ENCODE results near the gene SARDH. TPM values are rescaled to one million over a fixed set of nuclear protein-coding genes. Genes with fewer than 3 reads are reported as not detected.

The SARDH gene
- polyA plus RNA-seq, 6 donors from 2014 or later = 0.21 TPM; not detected in 5

DNA sequence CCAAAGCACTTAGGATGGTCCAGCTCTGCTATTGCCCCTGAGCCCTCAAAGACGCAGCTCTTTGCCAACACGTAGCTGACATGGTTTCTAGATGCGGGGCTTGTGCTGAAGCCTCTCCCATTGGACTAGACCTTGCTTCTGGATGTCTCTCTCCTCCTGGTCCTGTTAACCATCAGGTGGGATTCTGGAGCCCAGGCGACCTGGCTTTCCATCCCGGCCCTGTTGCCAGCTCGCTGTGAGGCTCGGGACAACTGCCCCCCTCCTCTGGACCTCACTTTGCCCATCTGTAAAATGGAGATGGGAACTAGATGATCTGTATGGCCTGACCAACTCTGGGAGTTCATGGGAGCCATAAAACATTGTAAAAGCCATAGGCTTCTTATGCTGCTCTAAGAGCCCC lies 98.0 kb downstream of the SARDH start:
- ATAC-seq (ENCODE audit: low read depth in 2 of 2) = no peak
- no peak overlapping the region for H3K4me3 Mint-ChIP-seq
- H3K9me3 Mint-ChIP-seq = no peaks in the 10 kb centered on the region
- DNase-seq = no peak
- H3K4me1 Mint-ChIP-seq = no peaks in the 10 kb centered on the region
- peaks cover 4 to 41% (median 30%) of the 10 kb centered on the region in 3 donors for H3K27me3 Mint-ChIP-seq
- H3K27ac Mint-ChIP-seq = no peak overlapping the region
- no peaks in the 10 kb centered on the region for H3K36me3 Mint-ChIP-seq

GRCh38 chr9:133639613-133640012 lies 98.5 kb downstream of the SARDH start:
- Mint-ChIP-seq H3K27me3 (peaks cover 4 to 41% (median 26%) of the 10 kb centered on the region in 3 donors), H3K27ac (no peak overlapping the region), H3K9me3 (no peaks in the 10 kb centered on the region), H3K4me1 (peaks cover 0 to 2% (median 0%) of the 10 kb centered on the region in 3 donors), H3K4me3 (no peak overlapping the region), H3K36me3 (no peaks in the 10 kb centered on the region)
- ATAC-seq (ENCODE audit: low read depth in 2 of 2) (no peak), DNase-seq (no peak)

- H3K36me3 Mint-ChIP-seq = no peaks in the 10 kb centered on the region
- DNase-seq = no peak
- no peaks in the 10 kb centered on the region for H3K9me3 Mint-ChIP-seq
- no peak overlapping the region for H3K4me3 Mint-ChIP-seq
- peak overlapping the region in 1 of 6 donors; percentile 50 for H3K27ac Mint-ChIP-seq
- no peak for ATAC-seq (ENCODE audit: low read depth in 2 of 2)
- peaks cover 0 to 2% (median 0%) of the 10 kb centered on the region in 3 donors for H3K4me1 Mint-ChIP-seq
- peaks cover 4 to 35% (median 30%) of the 10 kb centered on the region in 3 donors for H3K27me3 Mint-ChIP-seq
These were observed 99.4 kb downstream of the SARDH start for GRCh38 chr9:133638711-133639110.

- Mint-ChIP-seq H3K27me3 (peaks cover 4 to 35% (median 32%) of the 10 kb centered on the region in 3 donors), H3K9me3 (no peaks in the 10 kb centered on the region), H3K36me3 (no peaks in the 10 kb centered on the region), H3K27ac (no peak overlapping the region), H3K4me3 (no peak overlapping the region), H3K4me1 (peaks cover 0 to 2% (median 0%) of the 10 kb centered on the region in 3 donors)
- DNase-seq (no peak), ATAC-seq (ENCODE audit: low read depth in 2 of 2) (no peak)
These were observed 100.1 kb downstream of the SARDH start for GRCh38 chr9:133638076-133638475.

DNA sequence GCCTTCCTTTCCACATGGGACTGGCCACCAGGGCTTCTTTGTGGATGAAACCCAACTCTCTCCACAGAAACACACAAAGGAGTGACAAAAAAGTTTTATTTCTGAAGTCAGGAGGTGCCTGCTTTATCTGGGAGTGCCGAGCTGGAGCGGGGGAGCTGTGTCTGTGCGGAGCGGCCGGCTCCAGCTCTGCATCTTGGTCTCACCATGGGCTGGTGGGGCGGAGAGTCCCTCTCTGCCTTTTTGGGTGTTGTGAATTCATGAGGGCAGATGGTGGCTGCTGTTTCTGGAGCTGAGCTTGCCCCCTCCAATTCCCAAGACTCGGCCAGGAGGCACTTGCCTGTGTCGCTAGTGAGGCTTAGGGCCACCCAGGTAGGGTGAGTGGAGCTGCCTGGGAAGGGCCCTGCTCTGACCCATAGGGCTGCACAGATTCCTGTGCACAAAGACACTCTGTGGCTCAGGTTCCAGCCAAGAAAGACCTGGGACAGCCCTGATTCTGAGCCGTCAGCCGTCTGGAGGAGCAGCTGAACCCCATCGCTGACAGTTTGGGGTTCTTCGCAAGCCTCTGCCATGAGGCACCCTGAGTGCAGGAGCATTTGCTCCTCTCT lies 100.6 kb downstream of the SARDH start:
- no peak overlapping the region for H3K27ac Mint-ChIP-seq
- no peaks in the 10 kb centered on the region for H3K36me3 Mint-ChIP-seq

GRCh38 chr9:133636902-133637301 lies 101.2 kb downstream of the SARDH start:
- ATAC-seq (ENCODE audit: low read depth in 2 of 2) (no peak), DNase-seq (no peak)
- H3K4me3 Mint-ChIP-seq = no peak overlapping the region
- H3K36me3 Mint-ChIP-seq = no peaks in the 10 kb centered on the region
- H3K27ac Mint-ChIP-seq = no peak overlapping the region
- no peaks in the 10 kb centered on the region for H3K9me3 Mint-ChIP-seq
- H3K4me1 Mint-ChIP-seq = peaks cover 0 to 2% (median 0%) of the 10 kb centered on the region in 3 donors
- H3K27me3 Mint-ChIP-seq = peaks cover 4 to 36% (median 32%) of the 10 kb centered on the region in 3 donors

More for the DNA sequence above, 100.6 kb downstream of the SARDH start:
- Mint-ChIP-seq H3K4me3 (no peak overlapping the region), H3K4me1 (peaks cover 0 to 2% (median 0%) of the 10 kb centered on the region in 3 donors), H3K27me3 (peaks cover 4 to 37% (median 35%) of the 10 kb centered on the region in 3 donors), H3K9me3 (no peaks in the 10 kb centered on the region)
- ATAC-seq (ENCODE audit: low read depth in 2 of 2) (no peak), DNase-seq (no peak)

- DNase-seq = no peak
- H3K27ac Mint-ChIP-seq = no peak within 1 kb of the TSS
- peaks cover 4 to 29% (median 24%) of the 10 kb centered on the region in 3 donors for H3K27me3 Mint-ChIP-seq
- no peaks in the 10 kb centered on the region for H3K9me3 Mint-ChIP-seq
- peak within 1 kb of the TSS in 1 of 8 donors; percentile 26 for H3K4me3 Mint-ChIP-seq
- no peaks in the 10 kb centered on the region for H3K36me3 Mint-ChIP-seq
- H3K4me1 Mint-ChIP-seq = peaks cover 0 to 2% (median 0%) of the 10 kb centered on the region in 3 donors
- no peak for ATAC-seq (ENCODE audit: low read depth in 2 of 2)
These were observed 102.3 kb downstream of the SARDH start, which contains the start of gene DBH for GRCh38 chr9:133635533-133636531. Gene DBH (plus strand): TSS chr9:133636363. CDS start chr9:133636372, 9 bp downstream.

GRCh38 chr9:133635098-133635497 lies 103.1 kb downstream of the SARDH start:
- DNase-seq = no peak
- peaks cover 4 to 30% (median 17%) of the 10 kb centered on the region in 3 donors for H3K27me3 Mint-ChIP-seq
- ATAC-seq (ENCODE audit: low read depth in 2 of 2) = no peak
- H3K9me3 Mint-ChIP-seq = no peaks in the 10 kb centered on the region
- peak overlapping the region in 2 of 8 donors; percentile 26 to 42 for H3K4me3 Mint-ChIP-seq
- peak overlapping the region in 1 of 6 donors; percentile 74 for H3K27ac Mint-ChIP-seq
- H3K4me1 Mint-ChIP-seq = peaks cover 0 to 2% (median 0%) of the 10 kb centered on the region in 3 donors
- H3K36me3 Mint-ChIP-seq = no peaks in the 10 kb centered on the region

DNA sequence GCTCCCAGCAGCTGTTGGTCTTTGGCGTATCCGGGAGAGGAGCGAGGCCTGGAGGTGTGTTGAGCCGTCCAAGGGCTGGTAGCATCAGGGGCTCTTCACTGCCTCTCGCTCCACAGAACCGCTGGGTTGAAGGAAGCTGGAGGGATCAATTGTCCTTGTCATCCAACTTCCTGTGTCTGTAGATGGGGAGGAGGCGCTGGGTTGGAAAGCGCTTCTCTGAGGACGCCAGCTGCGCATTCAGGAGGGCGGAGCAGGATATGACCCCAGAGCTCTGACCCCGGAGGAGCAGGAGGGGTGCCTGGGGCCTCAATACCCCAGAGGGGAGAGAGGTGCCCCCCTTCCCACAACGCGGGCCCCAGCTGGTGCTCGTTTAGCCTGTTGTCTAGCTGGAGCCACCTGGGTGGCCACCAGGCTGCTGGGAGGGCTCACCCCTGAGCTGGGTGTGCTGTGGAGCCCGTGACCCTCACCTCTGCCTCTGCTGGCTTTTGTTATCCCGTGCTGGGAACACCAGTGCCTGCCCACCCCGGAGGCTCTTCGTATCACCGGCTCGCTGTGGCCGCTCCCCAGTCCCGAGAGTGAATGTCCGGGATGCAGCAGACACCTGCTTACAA lies 104.0 kb downstream of the SARDH start:
- Mint-ChIP-seq H3K27me3 (peaks cover 4 to 30% (median 17%) of the 10 kb centered on the region in 3 donors), H3K4me3 (no peak overlapping the region), H3K36me3 (no peaks in the 10 kb centered on the region), H3K9me3 (no peaks in the 10 kb centered on the region), H3K4me1 (peaks cover 0 to 2% (median 0%) of the 10 kb centered on the region in 3 donors), H3K27ac (no peak overlapping the region)
- ATAC-seq (ENCODE audit: low read depth in 2 of 2) = no peak
- no peak for DNase-seq

DNA sequence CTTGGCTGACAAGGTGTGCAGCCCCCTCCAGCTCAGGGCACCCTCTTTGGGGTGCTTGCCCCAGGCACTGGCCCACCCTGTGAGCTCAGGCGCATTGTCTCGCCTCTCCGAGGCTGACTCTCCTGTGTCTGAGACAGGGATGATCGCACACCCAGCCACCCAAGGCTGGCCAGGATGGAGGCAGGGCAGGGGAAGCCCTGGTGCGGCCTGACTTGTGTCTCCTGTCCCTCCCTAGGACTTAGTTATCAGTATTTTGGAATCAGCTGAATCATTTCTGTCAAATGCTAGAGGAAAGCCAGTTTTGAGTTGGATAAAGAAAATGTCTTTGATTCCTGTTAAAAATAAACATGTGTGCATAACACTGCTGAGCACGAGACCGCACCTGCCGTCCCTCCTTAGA lies 104.5 kb downstream of the SARDH start:
- no peak for DNase-seq

DNA sequence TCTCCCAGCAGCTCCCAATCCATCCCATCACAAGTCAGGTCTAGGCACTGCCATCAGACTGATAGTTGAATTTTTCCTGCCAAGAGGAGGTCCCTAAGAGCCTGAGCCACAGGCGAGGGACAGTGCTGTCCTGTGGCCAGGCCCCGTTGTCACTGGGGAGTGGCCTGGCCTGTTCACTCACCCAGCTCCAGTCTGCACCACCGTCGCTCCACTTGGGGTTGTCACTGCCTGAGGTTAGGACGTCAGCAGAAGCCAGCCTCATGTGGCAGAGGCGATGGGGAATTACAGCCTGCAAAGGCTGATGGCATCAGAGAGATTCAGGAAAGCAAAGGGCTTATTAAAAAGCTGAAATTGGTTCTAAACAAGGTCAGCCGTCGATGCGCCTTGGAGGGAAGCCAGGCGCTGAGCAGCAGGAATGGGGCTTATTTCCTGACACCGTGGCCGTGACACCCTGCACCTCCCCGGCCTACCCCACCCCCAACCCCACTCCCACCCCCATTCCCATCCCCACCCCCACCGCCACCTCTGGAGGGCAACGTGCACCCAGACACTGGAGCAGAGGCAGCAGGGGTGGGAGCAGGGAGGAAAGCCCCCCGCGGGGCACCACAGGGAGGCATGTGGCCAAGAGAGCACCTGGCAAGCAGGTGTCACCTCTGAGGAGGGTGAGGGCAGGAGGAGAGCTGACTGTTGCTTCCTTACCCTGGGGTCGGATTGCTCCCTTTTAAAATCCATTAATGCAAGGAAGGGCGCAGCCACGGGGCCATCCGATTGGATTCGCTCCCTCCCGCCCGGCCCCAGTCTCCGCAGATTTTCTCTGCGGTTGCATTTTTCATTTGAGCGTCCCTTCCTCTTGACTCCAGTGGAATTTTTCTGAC lies 105.1 kb downstream of the SARDH start:
- H3K9me3 Mint-ChIP-seq = peaks cover 0 to 4% (median 0%) of the 10 kb centered on the region in 7 donors
- H3K27me3 Mint-ChIP-seq = peaks cover 10 to 29% (median 10%) of the 10 kb centered on the region in 3 donors
- H3K4me1 Mint-ChIP-seq = peaks cover 0 to 2% (median 0%) of the 10 kb centered on the region in 3 donors
- ATAC-seq (ENCODE audit: low read depth in 2 of 2) (no peak), DNase-seq (no peak)
- no peaks in the 10 kb centered on the region for H3K36me3 Mint-ChIP-seq
- H3K4me3 Mint-ChIP-seq = no peak overlapping the region
- H3K27ac Mint-ChIP-seq = no peak overlapping the region

More for the DNA sequence above, 104.5 kb downstream of the SARDH start:
- peaks cover 0 to 2% (median 0%) of the 10 kb centered on the region in 3 donors for H3K4me1 Mint-ChIP-seq
- H3K9me3 Mint-ChIP-seq = no peaks in the 10 kb centered on the region
- H3K27me3 Mint-ChIP-seq = peaks cover 4 to 29% (median 16%) of the 10 kb centered on the region in 3 donors
- no peaks in the 10 kb centered on the region for H3K36me3 Mint-ChIP-seq
- ATAC-seq (ENCODE audit: low read depth in 2 of 2) = no peak
- H3K4me3 Mint-ChIP-seq = no peak overlapping the region
- no peak overlapping the region for H3K27ac Mint-ChIP-seq

DNA sequence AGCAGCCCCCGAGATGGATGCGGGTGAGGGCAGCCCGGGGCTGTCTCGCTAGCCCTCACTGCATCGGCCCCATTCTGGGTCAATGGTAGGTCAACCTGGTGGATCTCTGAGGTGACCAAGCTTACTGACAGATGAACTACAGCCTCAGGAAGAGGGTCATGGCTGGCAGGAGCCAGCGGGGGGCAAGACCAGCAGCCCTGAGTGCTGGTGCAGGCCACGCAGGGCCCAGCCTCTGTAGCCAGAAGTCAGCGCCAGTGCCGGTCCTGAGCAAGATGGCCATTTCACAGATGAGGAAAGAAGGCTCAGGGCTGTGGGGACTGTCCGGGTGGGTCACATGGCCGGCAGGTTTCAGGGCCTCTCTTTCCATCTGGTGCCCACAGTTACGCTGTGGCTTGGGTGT lies 107.0 kb downstream of the SARDH start:
- peaks cover 7 to 19% (median 12%) of the 10 kb centered on the region in 7 donors for H3K9me3 Mint-ChIP-seq
- peaks cover 18 to 45% (median 19%) of the 10 kb centered on the region in 3 donors for H3K27me3 Mint-ChIP-seq
- peaks cover 0 to 2% (median 0%) of the 10 kb centered on the region in 3 donors for H3K4me1 Mint-ChIP-seq
- no peak overlapping the region for H3K27ac Mint-ChIP-seq
- H3K36me3 Mint-ChIP-seq = peaks cover 9 to 13% of the 10 kb centered on the region in 2 donors
- no peak overlapping the region for H3K4me3 Mint-ChIP-seq
- ATAC-seq (ENCODE audit: low read depth in 2 of 2) (no peak), DNase-seq (no peak)
